Neural cell (in vitro differentiated cells): ENCODE data around the gene ETV3. TPM values are rescaled to one million over a fixed set of nuclear protein-coding genes. Genes with fewer than 3 reads are reported as not detected.
A peak's percentile ranks its signal among the peaks of the same experiment; 100 is the strongest.

ENCODE experiments used
- H2AFZ ChIP-seq: fragments of 200-600, 300-800 bp; sonication (generic), shearing (Covaris generic); 2 replicates; pipeline ENCODE4 v1.6.0; 2014; ENCODE audit warnings: low read depth, mild to moderate bottlenecking, antibody characterized with exemption, low read length, moderate library complexity
- H3F3A ChIP-seq: fragments of 200-600 bp; shearing (Covaris generic); 2 replicates; pipeline ENCODE4 v1.6.1; 2016; ENCODE audit warnings: mild to moderate bottlenecking, moderate library complexity, mixed read lengths, antibody characterized with exemption, low read length; ENCODE audit not compliant: insufficient read depth, poor library complexity, severe bottlenecking
- H3K27ac ChIP-seq: fragments of 200-600, 300-800 bp; sonication (generic), shearing (Covaris generic); 2 replicates; pipeline ENCODE4 v1.5.1; 2014; ENCODE audit warnings: mild to moderate bottlenecking, low read length, moderate library complexity
- H3K27me3 ChIP-seq: fragments of 300-800, 200-600 bp; sonication (generic), shearing (Covaris generic); 2 replicates; pipeline ENCODE4 v1.6.0; 2014; ENCODE audit warnings: mild to moderate bottlenecking, low read depth, low read length, moderate library complexity; ENCODE audit not compliant: insufficient read depth
- H3K36me3 ChIP-seq: fragments of 300-800, 200-600 bp; sonication (generic), shearing (Covaris generic); 2 replicates; pipeline ENCODE4 v1.5.1; 2014; ENCODE audit warnings: mild to moderate bottlenecking, antibody characterized with exemption, low read length, moderate library complexity; ENCODE audit not compliant: insufficient read depth
- H3K4me2 ChIP-seq: fragments of 300-800, 200-600 bp; sonication (generic), shearing (Covaris generic); 2 replicates; pipeline ENCODE4 v1.6.0; 2014; ENCODE audit warnings: mild to moderate bottlenecking, low read length
- H3K4me3 ChIP-seq: fragments of 300-800, 200-600 bp; sonication (generic), shearing (Covaris generic); 2 replicates; pipeline ENCODE4 v1.5.1; 2014; ENCODE audit warnings: mild to moderate bottlenecking, low read length, moderate library complexity
- H3K79me2 ChIP-seq: fragments of 200-600 bp; shearing (Covaris generic); replicated peaks from 2 replicates; pipeline ENCODE4 v1.6.0; 2014; ENCODE audit warnings: mild to moderate bottlenecking, low read length, moderate library complexity; ENCODE audit not compliant: insufficient read depth
- H3K9ac ChIP-seq: fragments of 300-800, 200-600 bp; sonication (generic), shearing (Covaris generic); 2 replicates; pipeline ENCODE4 v1.6.1; 2016; ENCODE audit warnings: mild to moderate bottlenecking, low read length, mixed read lengths
- H3K9me2 ChIP-seq: fragments of 200-600 bp; shearing (Covaris generic); 2 replicates; pipeline ENCODE4 v1.6.1; 2016; ENCODE audit warnings: mild to moderate bottlenecking, low read length, mixed read lengths; ENCODE audit not compliant: insufficient read depth
- H3K9me3 ChIP-seq: fragments of 200-600, 300-800 bp; sonication (generic), shearing (Covaris generic); 2 replicates; pipeline ENCODE4 v1.6.1; 2016; ENCODE audit warnings: mild to moderate bottlenecking, mixed run types, low read length, moderate library complexity, mixed read lengths
- H4K20me1 ChIP-seq: fragments of 200-600 bp; shearing (Covaris generic); 2 replicates; pipeline ENCODE4 v1.6.1; 2016; ENCODE audit warnings: mild to moderate bottlenecking, mixed run types; ENCODE audit not compliant: insufficient read depth
- EP300 ChIP-seq: fragments of 450-650 bp; conservative IDR thresholded peaks from 2 replicates; pipeline ENCODE4 v1.6.1; 2014; ENCODE audit warnings: antibody characterized with exemption, mild to moderate bottlenecking, moderate library complexity; ENCODE audit not compliant: poor library complexity, severe bottlenecking
- EZH2 ChIP-seq: fragments of 200-600, 300-800 bp; shearing (Covaris generic), sonication (generic); IDR thresholded peaks from 2 replicates; pipeline ENCODE4 v1.6.1; 2014; ENCODE audit warnings: antibody characterized with exemption, low read length, borderline replicate concordance, mild to moderate bottlenecking; ENCODE audit not compliant: insufficient read depth, poor library complexity, severe bottlenecking
- MXI1 ChIP-seq: fragments of 450-650 bp; conservative IDR thresholded peaks from 2 replicates; pipeline ENCODE4 v1.6.1; 2014; ENCODE audit warnings: antibody characterized with exemption, mild to moderate bottlenecking; ENCODE audit not compliant: poor library complexity, severe bottlenecking
- POLR2AphosphoS5 ChIP-seq: IDR thresholded peaks from 2 replicates; pipeline ENCODE4 v1.6.1; 2012
- RAD21 ChIP-seq: fragments of 450-650 bp; conservative IDR thresholded peaks from 2 replicates; pipeline ENCODE4 v1.6.1; 2014; ENCODE audit warnings: antibody characterized with exemption, mild to moderate bottlenecking, moderate library complexity
- SMC3 ChIP-seq: fragments of 450-650 bp; conservative IDR thresholded peaks from 2 replicates; pipeline ENCODE4 v1.6.1; 2014; ENCODE audit warnings: antibody characterized with exemption, mild to moderate bottlenecking, moderate library complexity; ENCODE audit not compliant: poor library complexity
- TAF1 ChIP-seq: IDR thresholded peaks from 2 replicates; pipeline ENCODE4 v1.6.1; 2012; ENCODE audit warnings: low read depth
- polyA plus RNA-seq: library from polyadenylated mRNA; depleted of rRNA; stranded (reverse); fragments of >200 nt; gene quantifications from 2 replicates; pipeline ENCODE4 v1.2.3, GENCODE V29; 2014
- TF ChIP-seq, protein P1 (sequence below): fragments of 450-650 bp; IDR thresholded peaks from 2 replicates; pipeline ENCODE4 v1.5.1; 2014; ENCODE audit warnings: antibody characterized with exemption, mild to moderate bottlenecking, moderate library complexity; ENCODE audit not compliant: poor library complexity, severe bottlenecking
- TF ChIP-seq, protein P2 (sequence below): IDR thresholded peaks from 2 replicates; pipeline ENCODE4 v1.6.1; 2012; ENCODE audit warnings: borderline replicate concordance

Gene ETV3
- polyA plus RNA-seq, 1 donor from 2014 or later: 9.9 TPM

DNA sequence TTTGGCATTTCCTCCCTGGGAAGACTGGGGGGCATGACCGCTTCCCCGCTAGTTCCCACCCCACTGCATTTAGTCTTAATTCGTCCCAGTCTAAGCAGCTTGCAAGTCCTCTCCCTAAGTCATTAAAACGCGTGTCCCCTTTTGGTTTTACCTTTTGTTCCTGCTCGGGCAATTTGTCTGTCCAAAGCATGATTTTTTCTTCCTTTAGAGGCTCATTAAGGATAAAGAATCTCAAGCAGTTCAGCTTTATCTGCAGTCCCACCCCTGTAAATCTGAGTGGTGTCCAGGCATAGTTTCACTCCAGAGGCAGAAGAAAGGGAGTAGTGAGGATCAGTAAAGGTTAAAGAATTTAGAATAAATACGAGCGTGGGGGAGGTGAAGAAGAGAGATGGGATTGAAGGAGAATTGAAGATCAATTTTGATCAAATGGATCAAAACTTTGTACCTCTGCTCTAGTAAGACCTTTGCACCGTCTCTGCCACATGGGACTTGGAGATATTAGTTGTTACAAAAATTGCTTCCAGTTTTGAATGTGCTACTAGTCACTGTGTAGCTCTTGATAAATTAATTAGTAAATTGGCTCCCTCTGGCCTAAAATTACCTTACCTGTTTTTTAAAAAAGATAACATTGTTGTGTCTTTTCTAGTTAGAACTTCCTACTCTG lies 989 bp upstream of the ETV3 start:
- peak overlapping the region; percentile 97 for H3K4me2 ChIP-seq
- H3K9me3 ChIP-seq: no peaks in the 10 kb centered on the region
- no peaks in the 10 kb centered on the region for H3K9me2 ChIP-seq
- H3K4me3 ChIP-seq: peak overlapping the region; percentile 92
- no peaks in the 10 kb centered on the region for H3K27me3 ChIP-seq
- peak overlapping the region; percentile 95 for H3K27ac ChIP-seq
- peaks cover 3% of the 10 kb centered on the region for H4K20me1 ChIP-seq
- no peaks in the 10 kb centered on the region for H3F3A ChIP-seq
- H3K79me2 ChIP-seq: peaks cover 17% of the 10 kb centered on the region
- peak overlapping the region; percentile 95 for H3K9ac ChIP-seq
- peaks cover 4% of the 10 kb centered on the region for H3K36me3 ChIP-seq
- H2AFZ ChIP-seq: peak overlapping the region; percentile 74
- no peak for TF ChIP-seq POLR2AphosphoS5
- no peak for TF ChIP-seq EP300
- TF ChIP-seq RAD21: no peak
- no peak for TF ChIP-seq MXI1
- TF ChIP-seq, protein P1, sequence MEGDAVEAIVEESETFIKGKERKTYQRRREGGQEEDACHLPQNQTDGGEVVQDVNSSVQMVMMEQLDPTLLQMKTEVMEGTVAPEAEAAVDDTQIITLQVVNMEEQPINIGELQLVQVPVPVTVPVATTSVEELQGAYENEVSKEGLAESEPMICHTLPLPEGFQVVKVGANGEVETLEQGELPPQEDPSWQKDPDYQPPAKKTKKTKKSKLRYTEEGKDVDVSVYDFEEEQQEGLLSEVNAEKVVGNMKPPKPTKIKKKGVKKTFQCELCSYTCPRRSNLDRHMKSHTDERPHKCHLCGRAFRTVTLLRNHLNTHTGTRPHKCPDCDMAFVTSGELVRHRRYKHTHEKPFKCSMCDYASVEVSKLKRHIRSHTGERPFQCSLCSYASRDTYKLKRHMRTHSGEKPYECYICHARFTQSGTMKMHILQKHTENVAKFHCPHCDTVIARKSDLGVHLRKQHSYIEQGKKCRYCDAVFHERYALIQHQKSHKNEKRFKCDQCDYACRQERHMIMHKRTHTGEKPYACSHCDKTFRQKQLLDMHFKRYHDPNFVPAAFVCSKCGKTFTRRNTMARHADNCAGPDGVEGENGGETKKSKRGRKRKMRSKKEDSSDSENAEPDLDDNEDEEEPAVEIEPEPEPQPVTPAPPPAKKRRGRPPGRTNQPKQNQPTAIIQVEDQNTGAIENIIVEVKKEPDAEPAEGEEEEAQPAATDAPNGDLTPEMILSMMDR: no peak
- TF ChIP-seq, protein P2, sequence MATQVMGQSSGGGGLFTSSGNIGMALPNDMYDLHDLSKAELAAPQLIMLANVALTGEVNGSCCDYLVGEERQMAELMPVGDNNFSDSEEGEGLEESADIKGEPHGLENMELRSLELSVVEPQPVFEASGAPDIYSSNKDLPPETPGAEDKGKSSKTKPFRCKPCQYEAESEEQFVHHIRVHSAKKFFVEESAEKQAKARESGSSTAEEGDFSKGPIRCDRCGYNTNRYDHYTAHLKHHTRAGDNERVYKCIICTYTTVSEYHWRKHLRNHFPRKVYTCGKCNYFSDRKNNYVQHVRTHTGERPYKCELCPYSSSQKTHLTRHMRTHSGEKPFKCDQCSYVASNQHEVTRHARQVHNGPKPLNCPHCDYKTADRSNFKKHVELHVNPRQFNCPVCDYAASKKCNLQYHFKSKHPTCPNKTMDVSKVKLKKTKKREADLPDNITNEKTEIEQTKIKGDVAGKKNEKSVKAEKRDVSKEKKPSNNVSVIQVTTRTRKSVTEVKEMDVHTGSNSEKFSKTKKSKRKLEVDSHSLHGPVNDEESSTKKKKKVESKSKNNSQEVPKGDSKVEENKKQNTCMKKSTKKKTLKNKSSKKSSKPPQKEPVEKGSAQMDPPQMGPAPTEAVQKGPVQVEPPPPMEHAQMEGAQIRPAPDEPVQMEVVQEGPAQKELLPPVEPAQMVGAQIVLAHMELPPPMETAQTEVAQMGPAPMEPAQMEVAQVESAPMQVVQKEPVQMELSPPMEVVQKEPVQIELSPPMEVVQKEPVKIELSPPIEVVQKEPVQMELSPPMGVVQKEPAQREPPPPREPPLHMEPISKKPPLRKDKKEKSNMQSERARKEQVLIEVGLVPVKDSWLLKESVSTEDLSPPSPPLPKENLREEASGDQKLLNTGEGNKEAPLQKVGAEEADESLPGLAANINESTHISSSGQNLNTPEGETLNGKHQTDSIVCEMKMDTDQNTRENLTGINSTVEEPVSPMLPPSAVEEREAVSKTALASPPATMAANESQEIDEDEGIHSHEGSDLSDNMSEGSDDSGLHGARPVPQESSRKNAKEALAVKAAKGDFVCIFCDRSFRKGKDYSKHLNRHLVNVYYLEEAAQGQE: no peak
- no peak for TF ChIP-seq EZH2
- no peak for TF ChIP-seq TAF1
- no peak for TF ChIP-seq SMC3

DNA sequence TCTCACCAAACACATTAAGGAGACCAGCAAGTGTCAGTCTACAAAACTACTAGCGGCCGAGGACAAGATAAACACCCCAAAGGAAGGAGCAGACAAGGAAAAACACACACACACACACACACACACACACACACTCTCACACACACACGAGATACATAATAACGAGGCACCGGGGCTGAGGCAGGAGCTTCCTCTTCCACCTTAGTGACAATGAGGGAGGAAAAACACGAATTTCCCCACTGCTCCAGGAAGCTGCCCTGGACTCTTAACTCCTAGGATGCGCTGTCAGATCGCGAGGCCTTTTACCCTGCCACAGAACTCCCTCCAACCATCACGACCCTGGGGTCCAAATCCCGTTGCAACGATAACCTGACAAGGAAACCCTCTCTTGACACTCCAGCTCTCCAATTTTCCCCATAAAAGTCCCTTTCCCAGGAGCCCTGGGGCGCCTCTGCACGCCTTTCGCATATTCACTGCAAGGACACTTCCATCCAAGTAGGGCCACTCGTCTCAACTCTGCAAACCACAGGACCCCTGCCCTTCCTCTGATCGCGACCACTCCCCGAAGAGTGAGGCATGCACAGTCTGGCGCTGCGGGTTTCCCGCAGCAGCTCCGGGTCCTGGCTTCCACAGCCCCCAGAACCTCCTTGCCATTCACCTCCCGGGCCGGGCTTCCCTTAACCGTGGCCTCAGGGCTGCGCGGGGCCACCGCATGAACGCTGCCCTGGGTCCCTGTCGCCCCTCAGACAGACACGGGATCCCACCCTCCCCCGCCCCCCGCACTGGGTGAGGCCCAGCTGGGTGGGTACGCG lies 581 bp downstream of the ETV3 start:
- Histone ChIP-seq H3K36me3 (peaks cover 4% of the 10 kb centered on the region), H3K4me2 (peak overlapping the region; percentile 99), H3K79me2 (peaks cover 17% of the 10 kb centered on the region), H3K9ac (peak overlapping the region; percentile 95), H3K9me3 (no peaks in the 10 kb centered on the region), H2AFZ (no peak overlapping the region), H3K4me3 (peak overlapping the region; percentile 92), H3F3A (no peaks in the 10 kb centered on the region), H3K27ac (peak overlapping the region; percentile 95), H4K20me1 (peaks cover 3% of the 10 kb centered on the region), H3K27me3 (no peaks in the 10 kb centered on the region), H3K9me2 (no peaks in the 10 kb centered on the region)
- TF ChIP-seq, protein P2: no peak
- TF ChIP-seq EP300 (no peak), TAF1 (no peak), SMC3 (no peak), POLR2AphosphoS5 (no peak), RAD21 (no peak), MXI1 (no peak), EZH2 (no peak)
- TF ChIP-seq, protein P1: no peak
